C4-2B (cell line): ENCODE data around the gene HLA-E.

ENCODE experiments used
- H3K27ac ChIP-seq: fragments of 450-650 bp; 2 replicates; pipeline ENCODE4 v1.5.1; 2017
- CTCF ChIP-seq: fragments of 450-650 bp; conservative IDR thresholded peaks from 2 replicates; pipeline ENCODE4 v1.5.1; 2017; ENCODE audit warnings: mild to moderate bottlenecking
- ZFX ChIP-seq: fragments of 450-650 bp; IDR thresholded peaks from 2 replicates; pipeline ENCODE4 v1.6.1; 2017

Gene HLA-E

DNA sequence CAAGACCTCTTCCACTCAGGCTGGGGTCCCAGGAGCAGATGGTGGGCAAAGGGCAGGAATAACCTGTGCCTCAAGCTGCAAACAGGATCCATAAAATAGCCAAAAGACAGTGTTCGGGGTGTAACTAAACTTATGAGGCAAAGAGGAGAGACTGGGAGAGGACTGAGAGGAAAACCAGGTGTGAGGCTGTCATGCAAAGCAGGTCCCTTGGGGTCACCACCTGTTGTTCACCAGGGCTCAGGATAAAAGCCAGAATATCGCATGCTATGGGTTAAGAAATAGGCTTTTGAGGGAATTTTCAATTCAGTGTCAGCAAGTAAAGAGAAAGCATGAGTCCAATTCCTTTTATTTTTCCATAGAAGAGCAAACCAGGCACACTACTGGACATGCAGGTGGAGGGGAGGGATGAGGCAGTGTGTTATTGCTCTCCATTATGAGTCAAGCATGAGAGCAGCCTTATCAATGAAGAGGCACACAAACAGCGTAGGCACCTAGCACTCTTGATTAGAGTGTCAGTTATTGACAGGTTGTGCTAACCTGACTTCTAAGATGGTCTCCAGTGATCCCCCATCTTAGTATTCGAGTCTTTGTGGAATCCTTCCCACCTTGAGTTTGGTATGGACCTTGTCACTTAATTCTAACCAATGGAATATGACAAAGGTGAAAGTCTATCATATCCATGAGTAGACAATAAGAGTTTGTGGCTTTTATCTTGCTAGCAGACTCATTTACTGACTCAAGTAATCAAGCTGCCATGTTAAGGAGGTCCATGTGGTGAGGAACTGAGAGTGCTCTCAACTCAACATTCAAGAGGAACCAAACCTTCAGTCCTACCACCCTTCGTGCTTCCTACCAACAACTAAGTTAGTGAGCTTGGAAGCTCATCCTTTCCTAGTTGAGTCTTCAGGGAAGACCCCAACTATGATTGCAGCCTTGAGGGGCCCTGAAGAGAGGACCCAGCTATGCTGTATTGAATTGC lies 18.8 kb downstream of the HLA-E start:
- H3K27ac ChIP-seq = no peak overlapping the region

GRCh38 chr6:30508890-30509736 lies 19.8 kb downstream of the HLA-E start:
- no peak overlapping the region for H3K27ac ChIP-seq
- TF ChIP-seq CTCF (no peak), ZFX (no peak)

More for the DNA sequence above, 18.8 kb downstream of the HLA-E start:
- no peak for TF ChIP-seq CTCF
- TF ChIP-seq ZFX = no peak

DNA sequence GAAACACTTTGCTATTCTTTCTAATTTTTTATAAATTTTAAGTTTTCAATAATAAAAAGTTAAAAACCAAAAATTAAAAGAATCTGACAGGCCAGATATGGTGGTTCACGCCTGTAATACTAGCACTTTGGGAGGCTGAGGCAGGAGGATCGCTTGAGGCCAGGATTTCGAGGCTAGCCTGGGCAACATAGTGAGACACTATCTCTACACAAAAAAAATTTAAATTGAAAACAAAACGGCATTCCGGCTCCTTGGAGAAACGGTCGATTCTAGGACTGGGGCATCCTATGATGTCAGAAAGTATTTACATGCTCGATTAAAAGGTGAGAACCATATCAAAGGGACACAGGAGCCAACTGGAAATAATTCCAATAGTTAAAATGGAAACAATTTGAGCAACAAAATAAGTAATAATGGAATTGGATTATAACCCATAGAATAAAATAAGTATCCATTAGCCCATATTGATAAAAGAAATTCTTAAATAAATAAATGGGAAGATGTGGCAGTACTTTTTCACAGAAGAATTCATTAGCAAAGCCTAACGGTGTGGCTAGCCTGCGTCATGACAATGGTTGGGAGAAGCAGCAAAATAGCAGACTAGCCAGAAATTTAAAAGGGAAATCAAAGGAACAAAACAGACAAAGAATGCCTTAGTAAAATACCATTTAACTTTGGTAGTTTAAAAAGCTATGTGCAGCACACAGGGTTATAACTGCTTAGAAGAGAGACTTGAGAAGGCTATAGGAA lies 21.3 kb downstream of the HLA-E start:
- H3K27ac ChIP-seq = no peak overlapping the region
- TF ChIP-seq ZFX = no peak
- TF ChIP-seq CTCF = no peak

DNA sequence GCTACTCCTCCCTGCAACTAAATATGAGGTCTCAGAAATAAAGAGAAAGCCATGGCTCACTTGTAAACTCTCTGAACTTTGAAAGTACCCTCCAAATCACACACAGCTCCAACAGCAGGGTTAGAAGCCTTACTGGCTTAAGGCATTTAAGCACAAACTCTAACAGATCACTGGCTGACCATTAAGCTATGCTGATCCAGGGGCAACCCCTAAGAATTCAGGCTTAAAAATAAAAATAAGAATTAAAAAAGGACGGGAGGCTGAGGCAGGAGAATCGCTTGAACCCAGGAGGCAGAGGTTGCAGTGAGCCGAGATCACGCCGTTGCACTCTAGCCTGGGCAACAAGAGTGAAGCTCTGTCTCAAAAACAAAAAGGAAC lies 21.8 kb downstream of the HLA-E start:
- TF ChIP-seq ZFX = no peak
- no peak for TF ChIP-seq CTCF
- H3K27ac ChIP-seq = no peak overlapping the region

DNA sequence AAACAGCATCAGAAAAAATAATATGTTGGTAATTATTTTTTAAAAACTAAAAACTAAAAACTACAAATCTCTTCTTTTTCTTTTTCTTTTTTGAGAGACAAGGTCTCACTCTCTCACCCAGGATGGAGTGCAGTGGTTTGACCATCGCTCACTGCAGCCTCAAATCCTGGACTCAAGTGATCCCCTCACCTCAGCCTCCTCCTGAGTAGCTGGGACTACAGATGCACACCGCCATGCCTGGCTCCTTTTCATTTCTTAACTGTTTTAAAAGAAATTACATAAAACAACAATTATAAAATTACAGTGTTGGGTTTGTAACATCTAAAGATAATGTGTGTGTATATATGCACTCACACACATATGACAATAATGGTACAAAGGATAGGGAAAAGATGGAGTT lies 24.1 kb downstream of the HLA-E start:
- TF ChIP-seq CTCF (no peak), ZFX (no peak)
- no peak overlapping the region for H3K27ac ChIP-seq

GRCh38 chr6:30515106-30515505 lies 25.8 kb downstream of the HLA-E start:
- TF ChIP-seq ZFX (no peak), CTCF (no peak)
- no peak overlapping the region for H3K27ac ChIP-seq
